ENCODE results near the gene FAM124A. TPM values are rescaled to one million over a fixed set of nuclear protein-coding genes. Genes with fewer than 3 reads are reported as not detected.
A peak's percentile ranks its signal among the peaks of the same experiment; 100 is the strongest.

FAM124A gene
- total and polyA plus RNA-seq, 2 of the 8 experiments (the other 6 are each of a cell fraction or from before 2014, with no cell fraction given) = 40.7 to 49.9 TPM

- TF ChIP-seq CHD7 (IDR thresholded peaks at IDR 0.05; ENCODE audit: insufficient replicate concordance, low read length) = no peak
- peak; percentile 38; the same call in 1 of the 2 replicates for TF ChIP-seq CREB1 (IDR thresholded peaks at IDR 0.05)
Observed at GRCh38 chr13:51286135-51287002, 64.2 kb downstream of the FAM124A start (continued).

Data from H1 (cell line).